Metanephros (tissue), 1 donor: ENCODE measurements around the gene CSN3. TPM values are rescaled to one million over a fixed set of nuclear protein-coding genes. Genes with fewer than 3 reads are reported as not detected.

Experiments
- total RNA-seq: library from RNA; depleted of rRNA; stranded (reverse); fragments of >200 nt; gene quantifications from one replicate; pipeline ENCODE4 v1.2.3, GENCODE V29; 2014

Gene CSN3, protein sequence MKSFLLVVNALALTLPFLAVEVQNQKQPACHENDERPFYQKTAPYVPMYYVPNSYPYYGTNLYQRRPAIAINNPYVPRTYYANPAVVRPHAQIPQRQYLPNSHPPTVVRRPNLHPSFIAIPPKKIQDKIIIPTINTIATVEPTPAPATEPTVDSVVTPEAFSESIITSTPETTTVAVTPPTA
- not detected for total RNA-seq

GRCh38 chr4:70242297-70242696 is at the start of gene CSN3:
Gene CSN3, plus strand, starts transcription at chr4:70242597. Its CDS starts 2,223 bp downstream, at chr4:70244820.

DNA sequence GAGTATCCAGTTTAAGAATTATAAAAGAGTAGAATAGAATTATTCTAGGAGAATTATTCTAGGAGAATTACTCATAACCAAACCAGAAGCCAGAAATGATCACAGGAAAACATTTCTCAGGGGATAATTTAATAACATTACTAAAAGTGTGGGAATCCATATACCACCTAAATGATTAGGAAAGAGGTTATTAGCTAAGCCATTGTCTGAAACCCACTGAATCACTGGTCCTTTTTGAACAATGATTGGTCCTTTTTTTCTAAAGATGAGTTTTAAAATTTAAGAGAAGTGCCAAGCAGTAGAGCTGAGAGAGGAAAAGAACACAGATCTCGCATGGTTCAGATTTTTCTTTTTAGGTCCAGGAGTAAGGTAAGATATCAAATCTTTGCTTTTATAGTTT is 47.0 kb upstream of the CSN3 start, which contains the start of gene ODAM:
Gene ODAM (plus strand): TSS at position 301 of the 400 bp plus-strand sequence. CDS start 819 bp downstream, outside the sequence.

GRCh38 chr4:70225824-70226223 is 16.6 kb upstream of the CSN3 start, which contains the start of gene FDCSP:
Gene FDCSP, plus strand, starts transcription at chr4:70226124. Its CDS starts 5,071 bp downstream, at chr4:70231195.

Other genes with a start within 250 kb of the CSN3 start
- not detected for gene STATH, start 246.6 kb upstream of the CSN3 start, total RNA-seq
- gene HTN3, start 214.1 kb upstream of the CSN3 start, total RNA-seq = not detected
- not detected for gene HTN1, start 192.2 kb upstream of the CSN3 start, total RNA-seq
- gene PRR27, start 88.4 kb upstream of the CSN3 start, total RNA-seq = not detected
- 0.29 TPM for gene ODAM, start 46.9 kb upstream of the CSN3 start, total RNA-seq
- gene FDCSP, start 16.5 kb upstream of the CSN3 start, total RNA-seq = 0.82 TPM
- gene CABS1, start 92.4 kb downstream of the CSN3 start, total RNA-seq = not detected
- gene SMR3A, start 118.2 kb downstream of the CSN3 start, total RNA-seq = not detected
- not detected for gene SMR3B, start 140.5 kb downstream of the CSN3 start, total RNA-seq
- not detected for gene OPRPN, start 155.3 kb downstream of the CSN3 start, total RNA-seq
- gene MUC7, start 229.6 kb downstream of the CSN3 start, total RNA-seq = not detected